SU-DHL-6 (cell line): ENCODE measurements around the gene LTBP4.

Experiments
- H2AFZ ChIP-seq: fragments of 200-600 bp; sonication (generic); 2 replicates; pipeline ENCODE4 v1.6.1; 2014; ENCODE audit warnings: low read depth, mild to moderate bottlenecking, moderate library complexity, mixed read lengths, antibody characterized with exemption, low read length; ENCODE audit not compliant: severe bottlenecking
- H3F3A ChIP-seq: fragments of 200-600 bp; shearing (Covaris generic); 2 replicates; pipeline ENCODE4 v1.6.0; 2016; ENCODE audit warnings: antibody characterized with exemption, mild to moderate bottlenecking; ENCODE audit not compliant: insufficient read depth
- H3K27ac ChIP-seq: fragments of 200-600 bp; sonication (generic); 2 replicates; pipeline ENCODE4 v1.5.1; 2016; ENCODE audit warnings: low read depth, mild to moderate bottlenecking, low read length, moderate library complexity, mixed read lengths
- H3K27me3 ChIP-seq: fragments of 200-600 bp; sonication (generic), shearing (Covaris generic); 2 replicates; pipeline ENCODE4 v1.6.0; 2014; ENCODE audit warnings: mild to moderate bottlenecking, low read length
- H3K36me3 ChIP-seq: fragments of 200-600 bp; sonication (generic); 2 replicates; pipeline ENCODE4 v1.6.1; 2014; ENCODE audit warnings: mild to moderate bottlenecking, low read length, mixed read lengths
- H3K4me2 ChIP-seq: fragments of 300-600, 200-600 bp; shearing (Covaris generic), sonication (generic); 2 replicates; pipeline ENCODE4 v1.6.0; 2014; ENCODE audit warnings: low read length, low read depth, mild to moderate bottlenecking; ENCODE audit not compliant: poor library complexity, severe bottlenecking
- H3K4me3 ChIP-seq: fragments of 200-600 bp; sonication (generic); 2 replicates; pipeline ENCODE4 v1.5.1; 2014; ENCODE audit warnings: antibody characterized with exemption, low read length, mild to moderate bottlenecking, mixed read lengths; ENCODE audit not compliant: insufficient read depth, poor library complexity, severe bottlenecking
- H3K79me2 ChIP-seq: fragments of 200-600 bp; sonication (generic); 2 replicates; pipeline ENCODE4 v1.6.1; 2014; ENCODE audit warnings: mild to moderate bottlenecking, low read length, moderate library complexity; ENCODE audit not compliant: insufficient read depth
- H3K9ac ChIP-seq: fragments of 200-600 bp; sonication (generic); 2 replicates; pipeline ENCODE4 v1.7.0; 2014; ENCODE audit warnings: mild to moderate bottlenecking, low read length
- H3K9me2 ChIP-seq: fragments of 200-600 bp; sonication (generic); replicated peaks from 2 replicates; pipeline ENCODE4 v1.6.1; 2014; ENCODE audit warnings: low read length; ENCODE audit not compliant: insufficient read depth
- H3K9me3 ChIP-seq: fragments of 200-600 bp; sonication (generic); 2 replicates; pipeline ENCODE4 v1.6.1; 2014; ENCODE audit warnings: low read length, mixed read lengths; ENCODE audit not compliant: insufficient read depth
- H4K20me1 ChIP-seq: fragments of 200-600 bp; sonication (generic); 2 replicates; pipeline ENCODE4 v1.6.1; 2014; ENCODE audit warnings: low read depth, mild to moderate bottlenecking, antibody characterized with exemption, low read length, moderate library complexity, mixed read lengths
- CTCF ChIP-seq: fragments of 200-600 bp; sonication (generic); IDR thresholded peaks from one replicate; pipeline ENCODE4 v1.5.1; 2017; ENCODE audit warnings: antibody characterized with exemption, mild to moderate bottlenecking, low read length, moderate library complexity; ENCODE audit not compliant: insufficient read depth, poor library complexity, severe bottlenecking
- EZH2phosphoT487 ChIP-seq: fragments of 200-600 bp; sonication (generic), shearing (Covaris generic); conservative IDR thresholded peaks from 2 replicates; pipeline ENCODE4 v1.6.1; 2018; ENCODE audit warnings: mild to moderate bottlenecking, antibody characterized with exemption, low read length, moderate library complexity, mixed read lengths

The LTBP4 gene

GRCh38 chr19:40581531-40581930 is 19.6 kb upstream of the LTBP4 start:
- no peak for TF ChIP-seq EZH2phosphoT487
- TF ChIP-seq CTCF, result no peak
- Histone ChIP-seq H3K4me2 (no peak overlapping the region), H3K4me3 (no peak overlapping the region), H2AFZ (no peak overlapping the region), H3K79me2 (peaks cover 9% of the 10 kb centered on the region; the same call in 1 of the 2 replicates), H4K20me1 (no peaks in the 10 kb centered on the region), H3K27me3 (no peaks in the 10 kb centered on the region), H3K9me2 (no peaks in the 10 kb centered on the region), H3K27ac (no peak overlapping the region), H3K9ac (no peak overlapping the region), H3F3A (no peaks in the 10 kb centered on the region), H3K9me3 (no peaks in the 10 kb centered on the region), H3K36me3 (no peaks in the 10 kb centered on the region)

GRCh38 chr19:40582467-40582866 is 18.7 kb upstream of the LTBP4 start:
- Histone ChIP-seq H3F3A (no peaks in the 10 kb centered on the region), H3K27me3 (no peaks in the 10 kb centered on the region), H3K9ac (no peak overlapping the region), H3K4me2 (no peak overlapping the region), H3K4me3 (no peak overlapping the region), H3K9me3 (no peaks in the 10 kb centered on the region), H3K36me3 (no peaks in the 10 kb centered on the region), H2AFZ (no peak overlapping the region), H3K27ac (no peak overlapping the region), H3K9me2 (no peaks in the 10 kb centered on the region), H4K20me1 (no peaks in the 10 kb centered on the region), H3K79me2 (peaks cover 2% of the 10 kb centered on the region; the same call in 1 of the 2 replicates)
- TF ChIP-seq CTCF (no peak), EZH2phosphoT487 (no peak)

- no peak overlapping the region for H3K4me2 ChIP-seq
- no peaks in the 10 kb centered on the region for H3K9me2 ChIP-seq
- no peaks in the 10 kb centered on the region for H4K20me1 ChIP-seq
- H3K36me3 ChIP-seq, result no peaks in the 10 kb centered on the region
- H3F3A ChIP-seq, result no peaks in the 10 kb centered on the region
- H3K4me3 ChIP-seq, result no peak overlapping the region
- no peak overlapping the region for H2AFZ ChIP-seq
- no peaks in the 10 kb centered on the region; the same call in 1 of the 2 replicates for H3K79me2 ChIP-seq
- no peak overlapping the region for H3K9ac ChIP-seq
- H3K9me3 ChIP-seq, result no peaks in the 10 kb centered on the region
- TF ChIP-seq EZH2phosphoT487 (no peak), CTCF (no peak)
- no peak overlapping the region for H3K27ac ChIP-seq
- no peaks in the 10 kb centered on the region for H3K27me3 ChIP-seq
These were observed 17.9 kb upstream of the LTBP4 start for GRCh38 chr19:40583283-40583682.

GRCh38 chr19:40584007-40584406 is 17.2 kb upstream of the LTBP4 start:
- no peaks in the 10 kb centered on the region for H4K20me1 ChIP-seq
- no peak overlapping the region for H3K27ac ChIP-seq
- H3K27me3 ChIP-seq, result no peaks in the 10 kb centered on the region
- no peak overlapping the region for H3K4me2 ChIP-seq
- no peaks in the 10 kb centered on the region for H3K79me2 ChIP-seq
- no peak overlapping the region for H3K4me3 ChIP-seq
- H2AFZ ChIP-seq, result no peak overlapping the region
- H3K9ac ChIP-seq, result no peak overlapping the region
- no peaks in the 10 kb centered on the region for H3K9me2 ChIP-seq
- no peaks in the 10 kb centered on the region for H3K9me3 ChIP-seq
- no peaks in the 10 kb centered on the region for H3K36me3 ChIP-seq
- no peak for TF ChIP-seq EZH2phosphoT487
- TF ChIP-seq CTCF, result no peak
- no peaks in the 10 kb centered on the region for H3F3A ChIP-seq
